ENCODE results near the gene MAFG. TPM values are rescaled to one million over a fixed set of nuclear protein-coding genes. Genes with fewer than 3 reads are reported as not detected.
A peak's percentile ranks its signal among the peaks of the same experiment; 100 is the strongest.

The MAFG gene
- total and polyA plus RNA-seq, 9 of the 15 experiments (the other 6 are each of a cell fraction or from before 2014, with no cell fraction given): 1.1 to 58.1 (median 24.9) TPM

GRCh38 chr17:81967533-81968395 lies 40.2 kb upstream of the MAFG start (continued):
- TF ChIP-seq ZBTB7A (IDR thresholded peaks at IDR 0.05; ENCODE audit: borderline replicate concordance, control insufficient read depth, low read depth, low read length): peak; percentile 83
- peak; percentile 59; the same call in 1 of the 2 replicates for TF ChIP-seq CXXC5 (CRISPR knock-in tag; IDR thresholded peaks at IDR 0.05)
- TF ChIP-seq KLF6 (CRISPR knock-in tag; IDR thresholded peaks at IDR 0.05; ENCODE audit: borderline replicate concordance): no peak
- no peak for TF ChIP-seq ZBTB1 (CRISPR knock-in tag; IDR thresholded peaks at IDR 0.05; ENCODE audit: borderline replicate concordance, low read depth)
- TF ChIP-seq USF2 (CRISPR knock-in tag; IDR thresholded peaks at IDR 0.05): peak; percentile 95
- TF ChIP-seq ZBTB40 (IDR thresholded peaks at IDR 0.05): peak; percentile 43; the same call in 1 of the 2 replicates
- TF ChIP-seq ZBTB40 (CRISPR knock-in tag; IDR thresholded peaks at IDR 0.05): no peak
- 0 out of 2 replicates have a peak, but pooled peaks have one; percentile 56 for TF ChIP-seq CBFB (CRISPR knock-in tag; IDR thresholded peaks at IDR 0.05)
- peak in 1 of 3 experiments; percentile 41 for TF ChIP-seq YY1 (IDR thresholded peaks at IDR 0.05; ENCODE audit: borderline replicate concordance in 1 of 3, control insufficient read depth in 1 of 3, extremely low read depth in 1 of 3, insufficient read depth in 3 of 3, insufficient read length in 1 of 3, insufficient replicate concordance in 2 of 3, low read depth in 1 of 3, low read length in 2 of 3)
- TF ChIP-seq SREBF1 (IDR thresholded peaks at IDR 0.05; ENCODE audit: borderline replicate concordance, low read depth, low read length): no peak
- TF ChIP-seq, protein P1, sequence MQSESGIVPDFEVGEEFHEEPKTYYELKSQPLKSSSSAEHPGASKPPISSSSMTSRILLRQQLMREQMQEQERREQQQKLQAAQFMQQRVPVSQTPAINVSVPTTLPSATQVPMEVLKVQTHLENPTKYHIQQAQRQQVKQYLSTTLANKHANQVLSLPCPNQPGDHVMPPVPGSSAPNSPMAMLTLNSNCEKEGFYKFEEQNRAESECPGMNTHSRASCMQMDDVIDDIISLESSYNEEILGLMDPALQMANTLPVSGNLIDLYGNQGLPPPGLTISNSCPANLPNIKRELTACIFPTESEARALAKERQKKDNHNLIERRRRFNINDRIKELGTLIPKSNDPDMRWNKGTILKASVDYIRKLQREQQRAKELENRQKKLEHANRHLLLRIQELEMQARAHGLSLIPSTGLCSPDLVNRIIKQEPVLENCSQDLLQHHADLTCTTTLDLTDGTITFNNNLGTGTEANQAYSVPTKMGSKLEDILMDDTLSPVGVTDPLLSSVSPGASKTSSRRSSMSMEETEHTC (IDR thresholded peaks at IDR 0.05): peak; percentile 65
- no peak for TF ChIP-seq GTF2E2 (tag; IDR thresholded peaks at IDR 0.05)
- TF ChIP-seq RAD51 (IDR thresholded peaks at IDR 0.05; ENCODE audit: borderline replicate concordance, low read depth): peak; percentile 89
- no peak for TF ChIP-seq ESRRB (CRISPR knock-in tag; IDR thresholded peaks at IDR 0.05; ENCODE audit: borderline replicate concordance)
